Measurements from ENCODE around the gene CXCR5.
"Not testable (repeated sequence)": the region's sequence is repeated elsewhere in the genome, so short reads cannot be mapped to it uniquely, and the experiment has no call there.

Gene CXCR5

GRCh38 chr11:118883368-118884071 lies at the start of gene CXCR5:
Gene CXCR5, plus strand, starts transcription at chr11:118883892. Its CDS starts 50 bp downstream, at chr11:118883942.
- no peaks in the 10 kb centered on the region for H3K27me3 ChIP-seq (ENCODE audit: control insufficient read depth in 1 of 2, insufficient read depth in 2 of 2, low read length in 2 of 2)
- no peak within 1 kb of the TSS for H3K9ac ChIP-seq (ENCODE audit: low read length)
- no peaks in the 10 kb centered on the region for H3K36me3 ChIP-seq (ENCODE audit: insufficient read depth, low read length)
- H3K4me1 ChIP-seq (ENCODE audit: insufficient read depth, low read length): peaks cover 20% of the 10 kb centered on the region
- H3K27ac ChIP-seq (ENCODE audit: low read depth, low read length): no peak within 1 kb of the TSS
- no peak within 1 kb of the TSS for H3K4me3 ChIP-seq (ENCODE audit: low read depth in 1 of 2, low read length in 2 of 2)
- no peaks in the 10 kb centered on the region for H3K9me3 ChIP-seq (ENCODE audit: low read length)

GRCh38 chr11:118834427-118835028 lies 49.2 kb upstream of the CXCR5 start:
- Histone ChIP-seq H3K27ac (ENCODE audit: low read depth, low read length) (no peak overlapping the region), H3K9ac (ENCODE audit: low read length) (no peak overlapping the region), H3K36me3 (ENCODE audit: insufficient read depth, low read length) (no peaks in the 10 kb centered on the region), H3K27me3 (ENCODE audit: control insufficient read depth in 1 of 2, insufficient read depth in 2 of 2, low read length in 2 of 2) (no peaks in the 10 kb centered on the region), H3K4me3 (ENCODE audit: low read depth in 1 of 2, low read length in 2 of 2) (no peak overlapping the region), H3K9me3 (ENCODE audit: low read length) (no peaks in the 10 kb centered on the region), H3K4me1 (ENCODE audit: insufficient read depth, low read length) (no peaks in the 10 kb centered on the region)

GRCh38 chr11:118837868-118838267 lies 45.8 kb upstream of the CXCR5 start:
- no peaks in the 10 kb centered on the region for H3K27me3 ChIP-seq (ENCODE audit: control insufficient read depth in 1 of 2, insufficient read depth in 2 of 2, low read length in 2 of 2)
- no peak overlapping the region for H3K4me3 ChIP-seq (ENCODE audit: low read depth in 1 of 2, low read length in 2 of 2)
- H3K9ac ChIP-seq (ENCODE audit: low read length): no peak overlapping the region
- no peak overlapping the region for H3K27ac ChIP-seq (ENCODE audit: low read depth, low read length)
- H3K9me3 ChIP-seq (ENCODE audit: low read length): no peaks in the 10 kb centered on the region
- H3K36me3 ChIP-seq (ENCODE audit: insufficient read depth, low read length): no peaks in the 10 kb centered on the region
- peaks cover 7% of the 10 kb centered on the region for H3K4me1 ChIP-seq (ENCODE audit: insufficient read depth, low read length)

- Histone ChIP-seq H3K27ac (ENCODE audit: low read depth, low read length) (no peak overlapping the region), H3K9ac (ENCODE audit: low read length) (no peak overlapping the region), H3K4me1 (ENCODE audit: insufficient read depth, low read length) (peaks cover 8% of the 10 kb centered on the region), H3K9me3 (ENCODE audit: low read length) (no peaks in the 10 kb centered on the region), H3K36me3 (ENCODE audit: insufficient read depth, low read length) (no peaks in the 10 kb centered on the region), H3K27me3 (ENCODE audit: control insufficient read depth in 1 of 2, insufficient read depth in 2 of 2, low read length in 2 of 2) (no peaks in the 10 kb centered on the region), H3K4me3 (ENCODE audit: low read depth in 1 of 2, low read length in 2 of 2) (no peak overlapping the region)
Observed at GRCh38 chr11:118838905-118839553, 44.7 kb upstream of the CXCR5 start.

- Histone ChIP-seq H3K9me3 (ENCODE audit: low read length) (no peaks in the 10 kb centered on the region), H3K27me3 (ENCODE audit: control insufficient read depth in 1 of 2, insufficient read depth in 2 of 2, low read length in 2 of 2) (no peaks in the 10 kb centered on the region), H3K4me1 (ENCODE audit: insufficient read depth, low read length) (peaks cover 8% of the 10 kb centered on the region), H3K36me3 (ENCODE audit: insufficient read depth, low read length) (no peaks in the 10 kb centered on the region), H3K9ac (ENCODE audit: low read length) (no peak overlapping the region), H3K4me3 (ENCODE audit: low read depth in 1 of 2, low read length in 2 of 2) (no peak overlapping the region), H3K27ac (ENCODE audit: low read depth, low read length) (no peak overlapping the region)
Observed at GRCh38 chr11:118841469-118842242, 42.0 kb upstream of the CXCR5 start.

- H3K9ac ChIP-seq (ENCODE audit: low read length): no peak overlapping the region
- peaks cover 8% of the 10 kb centered on the region for H3K4me1 ChIP-seq (ENCODE audit: insufficient read depth, low read length)
- no peaks in the 10 kb centered on the region for H3K36me3 ChIP-seq (ENCODE audit: insufficient read depth, low read length)
- no peak overlapping the region for H3K4me3 ChIP-seq (ENCODE audit: low read depth in 1 of 2, low read length in 2 of 2)
- no peak overlapping the region for H3K27ac ChIP-seq (ENCODE audit: low read depth, low read length)
- no peaks in the 10 kb centered on the region for H3K27me3 ChIP-seq (ENCODE audit: control insufficient read depth in 1 of 2, insufficient read depth in 2 of 2, low read length in 2 of 2)
- H3K9me3 ChIP-seq (ENCODE audit: low read length): no peaks in the 10 kb centered on the region
Observed at GRCh38 chr11:118842369-118842768, 41.3 kb upstream of the CXCR5 start.

GRCh38 chr11:118842843-118843242 lies 40.8 kb upstream of the CXCR5 start:
- H3K9ac ChIP-seq (ENCODE audit: low read length); H3K9me3 ChIP-seq (ENCODE audit: low read length); H3K4me1 ChIP-seq (ENCODE audit: insufficient read depth, low read length); H3K36me3 ChIP-seq (ENCODE audit: insufficient read depth, low read length); H3K4me3 ChIP-seq (ENCODE audit: low read depth in 1 of 2, low read length in 2 of 2); H3K27me3 ChIP-seq (ENCODE audit: control insufficient read depth in 1 of 2, insufficient read depth in 2 of 2, low read length in 2 of 2); H3K27ac ChIP-seq (ENCODE audit: low read depth, low read length): not testable (repeated sequence)

GRCh38 chr11:118843565-118843964 lies 40.1 kb upstream of the CXCR5 start:
- no peaks in the 10 kb centered on the region for H3K27me3 ChIP-seq (ENCODE audit: control insufficient read depth in 1 of 2, insufficient read depth in 2 of 2, low read length in 2 of 2)
- H3K4me3 ChIP-seq (ENCODE audit: low read depth in 1 of 2, low read length in 2 of 2): no peak overlapping the region
- no peaks in the 10 kb centered on the region for H3K9me3 ChIP-seq (ENCODE audit: low read length)
- no peak overlapping the region for H3K27ac ChIP-seq (ENCODE audit: low read depth, low read length)
- no peaks in the 10 kb centered on the region for H3K36me3 ChIP-seq (ENCODE audit: insufficient read depth, low read length)
- peaks cover 8% of the 10 kb centered on the region for H3K4me1 ChIP-seq (ENCODE audit: insufficient read depth, low read length)
- H3K9ac ChIP-seq (ENCODE audit: low read length): no peak overlapping the region

GRCh38 chr11:118845369-118845768 lies 38.3 kb upstream of the CXCR5 start:
- Histone ChIP-seq H3K9ac (ENCODE audit: low read length) (no peak overlapping the region), H3K9me3 (ENCODE audit: low read length) (no peaks in the 10 kb centered on the region), H3K27ac (ENCODE audit: low read depth, low read length) (no peak overlapping the region), H3K4me3 (ENCODE audit: low read depth in 1 of 2, low read length in 2 of 2) (no peak overlapping the region), H3K27me3 (ENCODE audit: control insufficient read depth in 1 of 2, insufficient read depth in 2 of 2, low read length in 2 of 2) (no peaks in the 10 kb centered on the region), H3K4me1 (ENCODE audit: insufficient read depth, low read length) (peaks cover 8% of the 10 kb centered on the region), H3K36me3 (ENCODE audit: insufficient read depth, low read length) (no peaks in the 10 kb centered on the region)

GRCh38 chr11:118846181-118846935 lies 37.3 kb upstream of the CXCR5 start:
- Histone ChIP-seq H3K4me1 (ENCODE audit: insufficient read depth, low read length) (peaks cover 8% of the 10 kb centered on the region), H3K27ac (ENCODE audit: low read depth, low read length) (no peak overlapping the region), H3K27me3 (ENCODE audit: control insufficient read depth in 1 of 2, insufficient read depth in 2 of 2, low read length in 2 of 2) (no peaks in the 10 kb centered on the region), H3K4me3 (ENCODE audit: low read depth in 1 of 2, low read length in 2 of 2) (no peak overlapping the region), H3K9me3 (ENCODE audit: low read length) (no peaks in the 10 kb centered on the region), H3K36me3 (ENCODE audit: insufficient read depth, low read length) (no peaks in the 10 kb centered on the region), H3K9ac (ENCODE audit: low read length) (no peak overlapping the region)

- H3K9me3 ChIP-seq (ENCODE audit: low read length): no peaks in the 10 kb centered on the region
- H3K27ac ChIP-seq (ENCODE audit: low read depth, low read length): no peak overlapping the region
- H3K4me1 ChIP-seq (ENCODE audit: insufficient read depth, low read length): no peaks in the 10 kb centered on the region
- H3K36me3 ChIP-seq (ENCODE audit: insufficient read depth, low read length): no peaks in the 10 kb centered on the region
- no peaks in the 10 kb centered on the region for H3K27me3 ChIP-seq (ENCODE audit: control insufficient read depth in 1 of 2, insufficient read depth in 2 of 2, low read length in 2 of 2)
- H3K9ac ChIP-seq (ENCODE audit: low read length): no peak overlapping the region
- no peak overlapping the region for H3K4me3 ChIP-seq (ENCODE audit: low read depth in 1 of 2, low read length in 2 of 2)
Observed at GRCh38 chr11:118849825-118850224, 33.9 kb upstream of the CXCR5 start.

Measured in muscle layer of colon (tissue), 2 donors.